GM18520 (cell line): ENCODE measurements around the gene FOXP1.
"Not testable (repeated sequence)": the region's sequence is repeated elsewhere in the genome, so short reads cannot be mapped to it uniquely, and the experiment has no call there.

Source experiments
- ATAC-seq: cut with Tn5 transposase; IDR thresholded peaks from one replicate; pipeline ENCODE4 v1.9.1; 2021; ENCODE audit not compliant: unreplicated experiment

FOXP1 gene

DNA sequence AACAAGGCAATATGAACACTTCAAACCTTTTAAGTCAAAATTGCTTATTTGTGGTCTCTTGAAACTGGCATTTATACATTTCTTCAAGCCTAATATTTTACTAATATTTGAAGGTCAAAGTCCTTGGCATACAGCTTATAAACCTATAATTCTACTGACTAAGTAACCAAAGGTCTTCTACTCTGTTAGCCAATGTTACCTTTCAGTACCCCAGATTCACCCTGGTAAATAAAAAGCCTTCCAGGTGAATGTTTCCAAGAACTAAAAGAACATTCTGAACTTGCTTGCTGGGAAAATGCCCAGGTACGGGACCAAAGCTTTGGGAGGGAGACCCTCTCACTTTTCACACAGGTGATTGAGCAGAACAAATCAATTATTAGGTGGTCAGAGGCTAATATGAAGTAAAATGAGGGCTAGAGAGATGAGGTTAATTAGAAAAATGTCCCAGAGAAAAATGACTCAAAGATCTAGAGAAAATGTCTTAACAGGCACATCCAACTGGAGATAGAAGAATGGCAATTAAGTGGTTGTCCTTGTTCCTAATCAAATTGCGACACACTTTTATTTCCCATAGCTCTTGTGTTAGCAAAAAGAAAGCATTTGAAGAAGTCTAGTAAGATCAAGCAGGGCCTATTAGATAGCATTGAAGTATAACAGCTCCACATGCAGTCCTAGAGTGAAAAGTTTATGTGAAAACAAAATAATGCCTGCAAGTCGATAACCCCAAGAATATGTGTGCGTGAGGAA is 232.0 kb downstream of the FOXP1 start:
- no peak for ATAC-seq

- no peak for ATAC-seq
Measured at GRCh38 chr3:71350998-71351397, 232.5 kb downstream of the FOXP1 start.

DNA sequence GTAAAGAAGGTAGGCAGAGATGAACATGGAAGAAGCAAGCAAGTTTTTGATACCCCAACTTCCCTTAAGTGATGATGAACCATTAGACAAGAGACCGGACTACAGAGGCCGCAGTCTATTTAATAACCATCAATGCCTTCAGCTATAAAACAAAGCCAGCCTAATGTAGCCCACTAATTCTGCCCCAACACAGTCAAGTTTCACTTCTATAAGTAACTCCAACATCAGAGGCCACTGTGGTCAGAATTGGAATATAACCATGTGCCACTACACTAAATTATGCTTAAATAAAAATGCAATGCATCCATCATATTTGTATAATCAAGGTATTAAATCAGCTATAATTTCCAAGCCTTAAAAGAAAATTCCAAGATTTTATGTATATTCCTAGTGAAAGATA is 234.7 kb downstream of the FOXP1 start:
- ATAC-seq, result no peak

GRCh38 chr3:71348001-71348632 is 235.4 kb downstream of the FOXP1 start:
- ATAC-seq, result no peak

GRCh38 chr3:71346061-71346460 is 237.5 kb downstream of the FOXP1 start:
- no peak for ATAC-seq

DNA sequence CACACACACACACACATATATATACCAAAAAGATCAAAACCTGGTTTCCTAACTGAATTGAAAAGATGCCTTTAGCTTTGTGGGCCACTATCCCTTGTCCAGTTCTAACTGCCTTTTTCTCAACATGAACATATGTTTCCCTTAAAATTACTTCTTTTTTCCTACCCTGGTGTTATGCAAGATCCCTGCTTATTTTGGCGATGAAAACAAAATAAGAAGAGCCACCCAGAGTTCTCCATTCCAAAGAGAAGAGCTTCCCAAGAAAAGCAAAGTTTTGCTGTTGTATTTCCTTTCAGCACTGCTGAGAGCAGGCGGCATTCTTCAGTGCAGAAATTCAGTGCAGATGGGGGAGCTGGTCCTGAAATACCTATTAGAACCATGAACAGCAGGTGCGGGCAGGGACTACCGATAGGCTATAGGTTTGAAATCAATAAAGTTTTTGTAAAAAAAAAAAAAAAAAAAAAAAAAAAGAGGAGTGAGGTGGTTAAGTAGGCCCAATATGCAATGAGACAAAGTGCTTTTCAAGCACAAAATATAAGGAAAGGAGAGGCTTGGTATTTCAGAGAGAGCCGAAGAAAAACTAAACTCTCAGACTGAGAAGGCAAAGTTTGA is 238.0 kb downstream of the FOXP1 start:
- ATAC-seq, result no peak

DNA sequence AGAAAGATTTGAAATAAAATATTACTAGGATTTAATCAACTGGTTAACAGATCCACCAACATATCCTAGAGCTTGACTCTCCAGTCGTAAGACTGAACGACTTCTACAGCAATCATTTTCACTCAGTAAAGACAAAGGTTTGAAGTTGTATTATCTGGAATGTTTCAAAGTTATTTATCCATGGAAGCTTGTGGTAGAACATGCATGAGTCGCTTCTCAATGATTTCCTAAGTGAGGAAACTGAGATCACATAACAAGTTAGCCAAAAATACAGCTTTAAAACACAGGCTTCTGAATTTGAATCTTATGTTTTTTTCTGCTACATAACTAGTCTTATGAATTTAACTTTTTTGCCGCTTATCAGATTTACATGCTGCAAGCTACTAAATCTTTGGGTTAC is 241.8 kb downstream of the FOXP1 start:
- no peak for ATAC-seq

GRCh38 chr3:71339049-71339448 is 244.5 kb downstream of the FOXP1 start:
- no peak for ATAC-seq

DNA sequence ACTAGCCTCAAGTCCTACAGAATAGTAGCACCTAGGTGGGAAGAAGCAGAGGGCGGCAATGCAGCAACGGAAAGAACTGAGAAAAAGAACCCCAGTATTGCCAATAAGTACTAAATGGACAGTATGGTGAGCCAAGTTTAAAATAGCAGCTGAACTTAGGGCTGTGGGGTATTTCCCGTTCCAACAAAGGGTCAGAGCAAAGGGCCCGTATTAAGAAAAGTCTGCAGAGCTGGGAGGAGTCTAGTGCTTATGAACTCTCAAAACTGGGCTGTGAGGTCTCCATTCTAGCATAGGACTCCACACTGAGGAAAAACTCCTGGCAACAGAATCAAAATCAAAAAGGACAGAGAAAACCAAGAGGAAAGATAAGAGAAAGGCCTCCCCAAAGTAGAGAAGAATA is 250.7 kb downstream of the FOXP1 start:
- ATAC-seq, result no peak

DNA sequence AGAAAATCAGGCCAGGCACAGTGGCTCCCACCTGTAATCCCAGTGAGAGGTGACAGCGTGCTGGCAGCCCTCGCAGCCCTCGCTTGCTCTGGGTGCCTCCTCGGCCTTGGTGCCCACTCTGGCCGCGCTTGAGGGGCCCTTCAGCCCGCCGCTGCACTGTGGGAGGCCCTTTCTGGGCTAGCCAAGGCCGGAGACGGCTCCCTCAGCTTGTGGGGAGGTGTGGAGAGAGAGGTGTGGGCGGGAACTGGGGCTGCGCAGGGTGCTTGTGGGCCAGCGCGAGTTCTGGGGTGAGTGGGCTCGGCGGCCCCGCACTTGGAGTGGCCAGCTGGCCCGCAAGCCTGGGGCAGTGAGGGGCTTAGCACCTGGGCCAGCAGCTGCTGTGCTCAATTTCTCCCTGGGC is 252.6 kb downstream of the FOXP1 start:
- no peak for ATAC-seq

GRCh38 chr3:71330505-71330904 is 253.0 kb downstream of the FOXP1 start:
- no peak for ATAC-seq

GRCh38 chr3:71329817-71330216 is 253.7 kb downstream of the FOXP1 start:
- ATAC-seq, result no peak

DNA sequence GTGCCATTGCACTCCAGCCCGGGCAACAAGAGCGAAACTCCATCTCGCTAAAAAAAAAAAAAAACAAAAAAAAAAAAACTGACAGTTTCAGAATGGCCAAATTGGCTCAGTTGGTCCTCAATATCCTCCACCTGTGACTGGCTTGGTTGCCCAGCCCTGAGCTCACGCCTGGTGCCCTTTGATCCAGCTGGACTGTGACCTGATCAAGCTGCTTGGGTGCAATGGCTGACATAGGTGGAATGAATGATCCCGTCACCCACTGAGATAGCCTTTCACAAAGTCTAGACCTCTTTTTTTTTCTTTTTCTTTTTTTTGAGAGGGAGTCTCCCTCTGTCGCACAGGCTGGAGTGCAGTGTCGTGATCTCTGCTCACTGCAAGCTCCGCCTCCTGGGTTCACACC is 254.6 kb downstream of the FOXP1 start:
- no peak for ATAC-seq

GRCh38 chr3:71327936-71328335 is 255.6 kb downstream of the FOXP1 start:
- ATAC-seq, result no peak

- ATAC-seq, result no peak
Measured at GRCh38 chr3:71325715-71326114, 257.8 kb downstream of the FOXP1 start.

DNA sequence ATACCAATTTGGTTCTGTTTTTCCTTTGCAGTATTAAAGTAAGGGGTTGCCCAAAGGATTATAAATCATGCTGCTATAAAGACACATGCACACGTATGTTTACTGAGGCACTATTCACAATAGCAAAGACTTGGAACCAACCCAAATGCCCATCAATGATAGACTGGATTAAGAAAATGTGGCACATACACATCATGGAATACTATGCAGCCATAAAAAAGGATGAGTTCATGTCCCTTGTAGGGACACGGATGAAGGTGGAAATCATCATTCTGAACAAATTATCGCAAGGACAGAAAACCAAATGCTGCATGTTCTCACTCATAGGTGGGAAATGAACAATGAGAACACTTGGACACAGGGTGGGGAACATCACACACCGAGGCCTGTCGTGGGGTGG is 259.3 kb downstream of the FOXP1 start:
- not testable (repeated sequence) for ATAC-seq

GRCh38 chr3:71323558-71323957 is 260.0 kb downstream of the FOXP1 start:
- no peak for ATAC-seq

GRCh38 chr3:71322154-71322553 is 261.4 kb downstream of the FOXP1 start:
- ATAC-seq, result no peak

GRCh38 chr3:71319771-71320170 is 263.8 kb downstream of the FOXP1 start:
- no peak for ATAC-seq

DNA sequence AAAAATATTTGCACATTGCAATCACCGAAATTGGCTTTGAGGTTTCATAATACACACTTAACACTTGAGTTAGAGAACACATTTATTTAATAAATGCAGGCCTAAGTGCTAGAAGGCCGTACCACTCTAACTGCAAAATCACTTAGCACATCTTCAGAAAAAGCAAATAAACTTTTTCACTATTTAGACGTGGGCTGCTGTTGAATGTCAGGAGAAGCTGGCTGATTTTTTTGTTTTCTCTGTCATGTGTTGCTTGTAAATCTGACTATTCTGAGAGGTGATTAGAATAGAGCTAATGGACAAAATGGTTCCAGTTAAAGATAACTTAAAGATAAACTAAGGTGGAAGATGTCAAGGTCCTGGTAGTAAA is 265.1 kb downstream of the FOXP1 start:
- no peak for ATAC-seq

GRCh38 chr3:71317749-71318457 is 265.6 kb downstream of the FOXP1 start:
- no peak for ATAC-seq

GRCh38 chr3:71317140-71317539 is 266.4 kb downstream of the FOXP1 start:
- no peak for ATAC-seq
